AG09319 (cell line): ENCODE data around the gene LYRM2.

Source experiments
- DNase-seq: peaks from one replicate; pipeline ENCODE4 v3.0.0-alpha.2; 2010; ENCODE audit warnings: low read depth; ENCODE audit errors: extremely low read depth
- CTCF ChIP-seq: IDR thresholded peaks from 2 replicates; pipeline ENCODE4 v1.5.1; 2011; ENCODE audit warnings: low read depth, mild to moderate bottlenecking, inconsistent platforms, low read length, moderate library complexity

Gene LYRM2

GRCh38 chr6:89596484-89596883 is 42.1 kb downstream of the LYRM2 start:
- TF ChIP-seq CTCF, result no peak
- DNase-seq, result no peak

- DNase-seq, result no peak
Observed at GRCh38 chr6:89596056-89596455, 42.5 kb downstream of the LYRM2 start.

GRCh38 chr6:89591745-89592144 is 46.8 kb downstream of the LYRM2 start:
- no peak for DNase-seq
- no peak for TF ChIP-seq CTCF

More at GRCh38 chr6:89596056-89596455, 42.5 kb downstream of the LYRM2 start:
- TF ChIP-seq CTCF, result no peak

- DNase-seq, result no peak
- no peak for TF ChIP-seq CTCF
Observed at GRCh38 chr6:89590133-89590532, 48.4 kb downstream of the LYRM2 start.

- TF ChIP-seq CTCF, result no peak
- DNase-seq, result no peak
Observed at GRCh38 chr6:89589297-89590025, 49.1 kb downstream of the LYRM2 start.

GRCh38 chr6:89585154-89585553 is 53.4 kb downstream of the LYRM2 start:
- TF ChIP-seq CTCF, result no peak
- no peak for DNase-seq

GRCh38 chr6:89584539-89584938 is 54.0 kb downstream of the LYRM2 start:
- no peak for TF ChIP-seq CTCF
- DNase-seq, result no peak
